ENCODE results near the gene FBXW10.
"Not testable (repeated sequence)": the region's sequence is repeated elsewhere in the genome, so short reads cannot be mapped to it uniquely, and the experiment has no call there.

FBXW10 gene

DNA sequence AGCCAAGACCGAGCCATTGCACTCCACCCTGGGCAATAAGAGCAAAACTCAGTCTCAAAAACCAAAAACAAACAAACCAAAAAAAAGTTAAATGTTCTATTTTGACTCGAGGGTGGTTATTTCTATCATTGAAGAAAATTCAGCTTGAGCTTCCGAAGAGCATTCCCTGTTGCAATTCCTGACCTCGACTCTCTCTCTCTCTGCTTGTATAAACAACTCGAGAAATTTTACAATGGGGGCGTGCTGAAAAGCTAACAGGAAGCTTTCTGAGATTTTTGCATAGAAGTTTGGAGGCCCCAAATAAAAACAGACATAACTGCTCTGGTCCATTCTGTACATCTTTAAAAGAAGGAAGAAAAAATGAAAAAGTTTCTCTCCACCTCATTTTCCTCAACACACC is 3.6 kb downstream of the FBXW10 start:
- not testable (repeated sequence) for DNase-seq (ENCODE audit: low read depth in 1 of 2, low spot score in 1 of 2)

DNA sequence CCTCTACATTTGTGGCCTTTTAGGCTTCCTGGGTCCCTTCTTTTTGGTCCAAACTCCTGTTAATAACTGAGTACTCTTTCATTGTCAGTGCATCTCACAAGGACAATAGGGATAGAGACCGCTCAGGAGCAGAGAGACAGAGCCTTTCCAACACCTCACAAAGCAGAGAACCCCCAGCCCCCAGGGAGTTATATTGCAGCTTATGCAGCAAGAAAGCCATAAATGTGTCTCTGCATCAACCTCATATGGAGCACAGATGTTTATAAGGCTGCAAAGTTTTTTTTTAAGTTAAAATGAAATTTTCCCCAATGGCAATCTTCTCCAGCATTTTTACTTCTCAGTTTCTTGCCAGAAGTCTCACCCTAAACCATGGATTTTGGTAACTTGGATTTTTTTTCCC is 6.4 kb downstream of the FBXW10 start:
- not testable (repeated sequence) for DNase-seq (ENCODE audit: low read depth in 1 of 2, low spot score in 1 of 2)

DNA sequence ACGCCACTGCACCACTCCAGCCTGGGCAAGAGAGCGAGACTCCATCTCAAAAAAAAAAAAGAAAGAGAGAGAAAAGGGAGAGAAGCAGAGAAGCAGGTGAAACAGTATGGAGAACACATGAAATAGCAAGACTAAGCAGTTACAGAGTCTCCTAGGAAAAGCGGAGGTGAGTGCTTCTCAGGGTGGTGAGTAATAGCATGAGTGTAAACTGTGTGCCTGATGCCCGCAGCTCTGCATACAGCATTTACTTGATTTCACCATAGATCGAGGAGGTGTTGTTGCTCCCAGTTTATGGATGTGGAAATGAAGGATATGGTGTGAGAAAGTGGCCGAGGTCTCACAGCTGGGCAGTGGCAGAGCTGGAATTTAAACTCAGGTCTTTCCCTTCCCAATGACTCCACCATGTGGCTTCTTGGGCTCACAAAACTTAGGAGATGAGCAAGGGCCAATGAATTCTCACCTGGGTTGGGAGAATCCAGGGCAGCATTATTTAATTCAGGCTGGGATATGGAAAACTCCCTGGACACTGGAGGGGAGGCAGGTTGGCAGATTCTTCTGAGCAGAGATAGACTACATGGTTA is 10.1 kb downstream of the FBXW10 start:
- DNase-seq (ENCODE audit: low read depth in 1 of 2, low spot score in 1 of 2): not testable (repeated sequence)

DNA sequence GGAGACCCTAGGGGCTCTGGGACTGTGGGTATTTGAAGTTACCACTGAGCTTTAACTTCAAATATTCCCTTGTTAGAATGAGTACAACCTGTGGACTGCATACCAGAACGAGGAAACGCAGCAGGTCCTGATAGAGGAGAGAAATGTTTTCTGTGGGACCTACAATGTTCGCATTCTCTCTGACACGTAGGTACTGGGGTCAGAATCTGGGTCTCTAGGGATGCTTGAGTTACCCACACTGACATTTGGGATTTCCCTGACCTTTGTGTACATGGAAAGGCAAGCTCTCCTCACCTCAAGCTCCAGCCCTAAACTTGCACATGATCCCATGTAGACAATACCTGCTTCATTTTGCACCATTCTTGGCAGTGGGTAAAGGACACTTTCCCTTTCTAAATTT is 12.1 kb downstream of the FBXW10 start:
- not testable (repeated sequence) for DNase-seq (ENCODE audit: low read depth in 1 of 2, low spot score in 1 of 2)

DNA sequence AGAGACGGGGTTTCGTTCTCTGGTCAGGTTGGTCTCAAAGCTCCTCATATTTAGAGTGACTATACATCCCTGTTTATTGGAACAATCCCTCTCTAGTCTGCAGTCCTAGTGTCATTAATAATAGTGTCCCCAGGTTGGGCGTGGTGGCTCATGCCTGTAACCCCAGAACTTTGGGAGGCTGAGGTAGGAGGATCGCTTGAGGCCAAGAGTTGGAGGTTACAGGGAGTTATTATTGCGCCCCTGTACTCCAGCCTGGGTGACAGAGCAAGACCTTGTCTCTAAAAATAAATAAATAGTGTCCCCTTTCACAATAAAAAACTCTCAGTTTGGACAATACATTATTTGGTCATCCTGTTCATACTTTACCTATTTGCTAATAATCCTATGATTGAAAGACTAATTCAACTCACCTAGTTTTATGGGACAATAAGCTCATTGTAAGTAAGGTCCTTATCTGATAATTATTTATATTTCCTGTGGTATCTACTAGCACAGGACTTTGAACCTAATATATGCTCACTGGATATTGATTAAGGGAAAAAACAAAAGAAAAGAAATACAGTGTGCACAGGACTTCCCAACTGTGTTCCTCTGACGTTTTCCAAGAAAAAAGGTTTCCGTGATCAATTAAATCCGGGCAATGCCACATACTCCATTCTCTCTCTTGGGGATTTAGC is 13.7 kb downstream of the FBXW10 start:
- DNase-seq (ENCODE audit: low read depth in 1 of 2, low spot score in 1 of 2): not testable (repeated sequence)

DNA sequence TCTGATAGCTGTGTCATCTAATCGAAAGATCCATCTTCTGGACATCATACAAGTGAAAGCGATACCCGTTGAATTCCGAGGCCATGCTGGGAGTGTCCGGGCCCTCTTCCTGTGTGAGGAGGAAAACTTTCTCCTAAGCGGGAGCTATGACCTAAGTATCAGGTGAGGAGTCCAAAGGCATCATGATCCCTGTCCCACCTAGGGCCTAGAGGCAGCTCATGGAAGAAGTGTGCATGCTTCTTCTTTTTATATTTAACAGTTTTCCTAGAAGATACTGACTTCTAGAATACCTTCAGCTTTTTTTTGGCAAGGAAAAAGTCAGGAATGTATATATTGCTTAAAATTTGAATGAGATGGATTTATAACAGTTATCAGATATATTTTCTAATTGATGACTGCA is 14.5 kb downstream of the FBXW10 start:
- not testable (repeated sequence) for DNase-seq (ENCODE audit: low read depth in 1 of 2, low spot score in 1 of 2)

DNA sequence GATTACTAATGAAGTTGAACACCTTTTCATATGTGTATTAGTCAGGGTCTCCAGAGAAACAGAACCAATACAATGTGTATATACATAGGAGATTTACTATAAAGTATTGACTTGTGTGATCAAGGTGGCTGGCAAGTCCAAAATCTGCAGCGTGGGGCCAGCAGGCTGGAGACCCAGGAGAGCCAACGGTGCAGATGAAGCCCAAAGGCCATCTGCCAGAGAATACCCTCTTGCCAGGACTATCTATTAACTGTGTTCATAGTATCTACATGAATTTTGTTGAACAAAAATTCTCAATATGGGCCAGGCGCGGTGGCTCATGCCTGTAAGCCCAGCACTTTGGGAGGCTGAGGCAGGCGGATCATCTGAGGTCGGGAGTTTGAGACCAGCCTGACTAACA is 16.4 kb downstream of the FBXW10 start:
- DNase-seq (ENCODE audit: low read depth in 1 of 2, low spot score in 1 of 2): not testable (repeated sequence)

DNA sequence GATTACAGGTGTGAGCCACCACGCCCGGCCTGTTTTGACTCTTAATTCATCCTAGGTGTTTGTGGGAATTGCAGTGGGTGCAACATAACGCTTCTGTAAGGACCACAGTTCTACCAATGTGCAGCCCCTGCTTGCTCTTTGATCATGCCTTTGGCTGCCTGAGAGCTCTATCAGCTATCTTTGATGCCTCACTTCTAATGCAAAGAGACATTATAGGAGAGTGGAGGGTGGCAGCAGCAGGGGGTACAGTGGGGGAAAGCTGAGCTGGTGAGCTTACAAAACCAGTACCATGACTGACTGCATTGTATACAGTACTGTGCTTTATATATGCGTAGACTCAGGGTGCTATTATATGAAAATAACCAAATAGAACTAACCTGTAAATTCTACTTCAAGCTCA is 26.7 kb downstream of the FBXW10 start:
- DNase-seq (ENCODE audit: low read depth in 1 of 2, low spot score in 1 of 2): not testable (repeated sequence)

DNA sequence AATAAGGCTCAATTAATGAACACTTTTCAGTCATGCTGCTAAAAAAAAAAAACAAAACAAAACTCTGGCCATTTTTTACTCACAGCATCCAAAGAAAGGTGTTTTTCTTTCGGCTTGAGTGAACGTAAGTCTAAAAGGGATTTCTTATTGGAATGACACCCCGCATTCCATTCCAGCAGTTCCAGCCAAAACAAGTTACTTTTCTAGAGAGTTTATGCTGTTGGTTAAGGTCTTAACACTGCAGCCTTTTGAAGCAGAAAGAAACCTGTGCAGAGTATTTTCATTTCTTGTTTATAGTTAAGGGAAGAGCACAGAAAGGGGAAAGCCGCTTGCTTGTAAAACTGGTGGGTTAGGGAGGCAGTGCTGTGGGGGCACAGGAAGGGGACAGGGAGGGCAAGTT is 27.2 kb downstream of the FBXW10 start:
- not testable (repeated sequence) for DNase-seq (ENCODE audit: low read depth in 1 of 2, low spot score in 1 of 2)

DNA sequence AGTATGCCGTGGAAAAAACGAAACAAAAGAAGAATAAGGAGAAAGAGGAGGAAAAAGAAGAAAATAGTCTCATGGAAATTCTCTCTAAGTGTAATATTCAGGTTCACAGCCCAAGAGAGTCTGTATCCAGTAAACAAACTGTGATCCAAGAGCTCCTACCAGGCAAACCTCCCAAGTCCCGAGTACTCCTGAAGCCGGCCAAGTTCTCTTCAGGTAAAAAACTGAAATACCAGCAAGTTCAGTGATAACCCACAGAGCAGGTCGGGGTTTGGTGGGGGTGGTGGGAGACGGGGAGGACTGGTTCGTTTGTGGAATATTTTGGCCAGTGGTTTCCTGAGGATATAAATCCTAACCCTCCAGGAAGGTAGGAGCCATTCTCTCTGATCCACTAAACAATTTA is 28.6 kb downstream of the FBXW10 start:
- DNase-seq (ENCODE audit: low read depth in 1 of 2, low spot score in 1 of 2): no peak

DNA sequence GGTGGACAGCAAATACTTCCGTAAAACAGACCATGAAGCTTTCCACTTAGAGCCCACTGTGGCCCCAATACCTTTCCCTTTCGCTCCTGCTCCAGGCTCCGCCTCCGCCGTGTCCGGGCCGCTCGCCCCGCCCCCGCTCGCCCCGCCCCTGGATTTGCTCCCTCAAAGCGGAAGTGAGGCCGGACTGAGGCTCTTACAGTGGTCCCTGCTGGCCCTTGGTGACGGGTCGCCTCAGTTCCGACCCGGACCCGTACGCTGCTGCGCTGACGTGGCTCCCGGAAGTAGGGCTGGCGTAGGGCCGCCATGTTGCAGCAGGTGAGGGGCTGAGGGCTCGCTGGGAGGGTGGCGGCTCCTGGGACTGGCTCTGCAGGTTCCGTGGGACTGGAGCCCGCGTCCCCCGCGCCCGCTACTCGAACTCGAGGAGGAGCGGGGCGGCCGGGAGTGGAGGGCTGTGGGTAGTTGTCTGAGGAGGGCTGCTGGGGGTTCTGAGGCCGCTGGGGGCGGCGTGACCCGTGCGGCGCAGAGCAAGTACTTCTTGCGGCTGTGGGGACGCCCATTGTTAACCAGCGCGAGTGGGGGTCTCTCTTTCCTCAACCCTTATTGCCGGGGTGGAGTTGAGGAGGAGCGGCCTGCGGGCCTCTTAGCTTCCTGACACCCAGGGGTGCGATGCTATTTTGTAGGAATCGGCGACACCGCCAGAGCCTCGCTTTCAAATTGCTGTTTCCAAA is 37.3 kb downstream of the FBXW10 start, which contains the start of gene TVP23B:
TVP23B (plus strand) TSS at position 193 of the 728 bp plus-strand sequence; CDS start at position 304, 111 bp downstream.
- DNase-seq (ENCODE audit: low read depth in 1 of 2, low spot score in 1 of 2): peak; percentile 95 to 98

DNA sequence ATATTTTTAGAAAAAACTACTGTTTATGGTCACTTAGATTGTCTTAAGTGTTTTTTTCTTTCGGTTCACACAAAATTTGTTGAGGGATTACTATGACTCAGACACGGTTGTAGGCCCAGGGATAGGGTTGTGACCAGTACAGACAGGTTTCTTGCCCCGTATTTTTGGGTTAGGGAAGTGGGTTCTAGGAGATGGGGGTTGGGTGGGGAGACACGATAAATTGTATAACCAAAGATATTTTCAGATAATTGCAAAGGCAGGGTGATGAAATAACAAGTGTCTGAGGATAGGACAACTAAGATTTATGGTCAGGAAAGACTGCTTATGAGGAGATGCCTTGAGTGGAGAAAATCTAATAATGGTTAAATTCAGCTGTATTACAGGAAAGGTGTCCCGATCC is 38.0 kb downstream of the FBXW10 start:
- not testable (repeated sequence) for DNase-seq (ENCODE audit: low read depth in 1 of 2, low spot score in 1 of 2)

DNA sequence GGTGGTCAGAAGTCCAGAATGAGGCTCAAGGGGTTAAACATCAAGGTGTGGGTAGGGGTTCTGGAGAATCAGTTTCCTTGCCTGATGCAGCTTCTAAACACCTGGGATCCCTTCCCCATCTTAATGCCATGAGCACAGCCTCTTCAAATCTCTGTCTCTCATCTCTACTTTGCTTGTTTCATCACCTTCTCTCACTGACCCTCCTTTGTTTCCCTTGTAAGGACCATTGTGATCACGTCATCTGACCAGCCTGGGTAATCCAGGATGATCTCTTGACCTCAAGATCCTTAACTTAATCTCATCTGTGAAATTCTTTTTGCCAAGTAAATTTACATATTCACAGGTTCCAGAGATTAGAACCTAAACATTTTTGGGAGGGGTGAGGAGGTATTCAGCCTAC is 42.1 kb downstream of the FBXW10 start:
- DNase-seq (ENCODE audit: low read depth in 1 of 2, low spot score in 1 of 2): not testable (repeated sequence)

DNA sequence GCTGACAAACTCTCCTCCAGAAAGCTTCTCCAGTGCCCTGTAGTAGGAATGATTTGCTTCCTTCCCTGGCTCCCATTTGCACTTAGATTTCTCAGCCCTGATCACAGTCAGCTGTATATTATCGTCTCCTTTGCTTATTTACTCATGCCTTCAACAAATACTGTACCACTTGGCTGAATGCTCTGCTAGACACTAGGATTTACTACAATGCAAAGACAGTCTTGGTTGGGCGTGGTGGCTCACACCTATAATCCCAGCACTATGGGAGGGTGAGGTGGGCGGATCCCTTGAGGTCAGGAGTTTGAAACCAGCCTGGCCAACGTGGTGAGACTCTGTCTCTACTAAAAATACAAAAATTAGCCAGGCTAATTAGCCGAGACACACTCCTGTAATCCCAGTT is 43.0 kb downstream of the FBXW10 start:
- DNase-seq (ENCODE audit: low read depth in 1 of 2, low spot score in 1 of 2): not testable (repeated sequence)

DNA sequence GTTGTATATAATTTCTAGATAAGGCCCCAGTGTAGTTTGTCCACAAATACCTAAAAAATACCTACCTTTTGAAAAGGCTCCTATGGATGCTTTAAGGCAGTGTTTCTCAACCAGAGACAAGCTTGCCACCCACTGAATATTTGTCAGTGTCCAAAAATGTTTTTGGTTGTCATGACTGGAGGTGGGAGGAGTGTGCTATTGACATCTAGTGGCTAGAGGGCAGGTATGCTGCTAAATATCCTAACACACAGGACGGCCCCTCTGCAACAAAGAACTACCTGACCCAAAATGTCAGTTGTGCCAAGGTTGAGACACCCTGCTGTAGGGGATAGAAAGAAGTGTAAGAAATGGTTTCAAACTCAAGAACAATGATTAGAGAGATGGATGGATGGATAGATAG is 47.5 kb downstream of the FBXW10 start:
- not testable (repeated sequence) for DNase-seq (ENCODE audit: low read depth in 1 of 2, low spot score in 1 of 2)

DNA sequence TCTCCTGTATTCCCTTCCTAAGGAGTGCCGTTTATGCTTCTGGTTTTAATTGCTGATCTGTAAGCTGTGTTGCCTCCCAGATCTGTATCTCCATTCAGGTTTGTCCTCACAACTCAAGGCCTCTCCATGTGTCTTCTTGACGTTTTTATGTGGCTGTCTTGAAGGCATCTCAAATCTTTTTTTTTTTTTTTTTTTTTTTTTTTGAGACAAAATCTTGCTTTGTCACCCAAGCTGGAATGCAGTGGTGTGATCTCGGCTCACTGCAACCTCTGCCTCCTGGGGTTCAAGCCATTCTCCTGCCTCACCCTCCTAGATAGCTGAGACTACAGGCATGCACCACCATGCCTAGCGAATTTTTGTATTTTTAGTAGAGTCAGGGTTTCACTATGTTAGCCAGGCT is 51.0 kb downstream of the FBXW10 start:
- not testable (repeated sequence) for DNase-seq (ENCODE audit: low read depth in 1 of 2, low spot score in 1 of 2)

DNA sequence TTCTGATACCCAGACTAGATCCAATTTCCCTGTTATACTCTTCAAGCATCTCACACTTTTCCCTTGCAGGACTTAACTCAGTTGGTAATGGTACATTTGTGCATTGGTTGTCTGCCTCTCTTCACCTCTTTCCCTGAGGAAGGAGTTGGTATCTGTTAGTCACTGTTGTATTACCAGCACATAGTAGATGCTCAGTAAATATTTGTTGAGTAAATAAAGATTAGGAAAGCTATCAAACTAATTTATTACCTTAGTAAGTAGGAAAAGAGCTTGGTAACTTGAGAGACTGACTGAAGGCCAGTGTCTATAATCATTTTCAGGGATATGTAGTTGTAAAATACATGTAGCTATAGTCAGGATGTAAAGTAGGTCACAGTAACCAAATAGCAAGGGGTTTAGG is 53.0 kb downstream of the FBXW10 start:
- DNase-seq (ENCODE audit: low read depth in 1 of 2, low spot score in 1 of 2): not testable (repeated sequence)

DNA sequence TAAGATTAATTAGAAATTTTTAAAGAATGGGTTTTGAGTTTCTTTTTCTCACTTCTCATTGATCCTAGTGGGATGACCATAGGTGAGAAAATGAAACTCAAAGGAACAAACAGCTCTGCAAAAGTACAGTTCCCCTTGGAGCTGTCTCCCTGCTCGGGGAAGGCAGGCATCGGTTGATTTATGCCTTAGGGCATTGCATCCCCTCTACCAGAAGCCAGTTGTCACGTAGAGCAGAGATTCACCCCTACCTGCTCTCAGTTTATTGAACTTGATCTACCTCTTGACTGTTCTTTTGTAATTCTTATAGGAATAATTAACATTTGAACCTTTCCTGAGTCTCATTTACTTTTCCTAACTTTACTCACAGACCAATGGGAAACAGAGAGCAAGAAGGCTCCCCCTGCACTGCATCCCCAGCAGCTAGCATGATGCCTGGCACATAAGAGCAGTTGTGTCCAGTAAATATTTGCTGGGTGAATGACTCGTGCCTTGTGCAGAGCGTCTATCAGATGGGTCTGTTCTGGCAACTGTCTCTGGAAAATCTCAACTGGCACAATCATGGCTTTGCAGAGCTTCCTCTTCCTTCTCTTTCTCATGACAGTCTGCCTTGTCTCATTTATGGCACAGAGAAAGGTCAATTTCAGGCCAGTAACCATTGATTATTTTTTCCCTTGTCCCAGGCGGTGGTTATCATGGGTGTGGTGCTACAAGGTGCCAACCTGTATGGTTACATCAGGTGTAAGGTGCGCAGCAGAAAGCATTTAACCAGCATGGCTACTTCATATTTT is 59.8 kb downstream of the FBXW10 start:
- DNase-seq (ENCODE audit: low read depth in 1 of 2, low spot score in 1 of 2): not testable (repeated sequence)

DNA sequence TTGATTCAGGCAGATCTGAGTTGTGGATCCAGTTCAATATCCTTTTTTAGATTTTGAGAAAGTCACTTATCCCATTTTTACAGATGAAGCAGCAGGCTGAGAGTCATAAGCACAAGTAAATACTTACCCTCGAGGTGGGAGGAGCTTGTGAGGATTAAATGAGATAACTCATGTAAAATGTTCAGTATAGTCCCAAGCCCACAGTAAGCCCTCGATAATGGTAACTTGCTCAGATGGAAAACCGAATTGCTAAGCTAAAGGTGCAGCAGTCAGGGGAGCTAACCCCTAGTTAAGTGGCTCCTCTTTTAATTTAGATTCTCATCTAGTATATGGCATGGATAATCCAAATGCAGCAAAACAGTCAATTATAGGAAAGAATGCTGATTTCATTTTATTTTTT is 72.1 kb downstream of the FBXW10 start:
- not testable (repeated sequence) for DNase-seq (ENCODE audit: low read depth in 1 of 2, low spot score in 1 of 2)

DNA sequence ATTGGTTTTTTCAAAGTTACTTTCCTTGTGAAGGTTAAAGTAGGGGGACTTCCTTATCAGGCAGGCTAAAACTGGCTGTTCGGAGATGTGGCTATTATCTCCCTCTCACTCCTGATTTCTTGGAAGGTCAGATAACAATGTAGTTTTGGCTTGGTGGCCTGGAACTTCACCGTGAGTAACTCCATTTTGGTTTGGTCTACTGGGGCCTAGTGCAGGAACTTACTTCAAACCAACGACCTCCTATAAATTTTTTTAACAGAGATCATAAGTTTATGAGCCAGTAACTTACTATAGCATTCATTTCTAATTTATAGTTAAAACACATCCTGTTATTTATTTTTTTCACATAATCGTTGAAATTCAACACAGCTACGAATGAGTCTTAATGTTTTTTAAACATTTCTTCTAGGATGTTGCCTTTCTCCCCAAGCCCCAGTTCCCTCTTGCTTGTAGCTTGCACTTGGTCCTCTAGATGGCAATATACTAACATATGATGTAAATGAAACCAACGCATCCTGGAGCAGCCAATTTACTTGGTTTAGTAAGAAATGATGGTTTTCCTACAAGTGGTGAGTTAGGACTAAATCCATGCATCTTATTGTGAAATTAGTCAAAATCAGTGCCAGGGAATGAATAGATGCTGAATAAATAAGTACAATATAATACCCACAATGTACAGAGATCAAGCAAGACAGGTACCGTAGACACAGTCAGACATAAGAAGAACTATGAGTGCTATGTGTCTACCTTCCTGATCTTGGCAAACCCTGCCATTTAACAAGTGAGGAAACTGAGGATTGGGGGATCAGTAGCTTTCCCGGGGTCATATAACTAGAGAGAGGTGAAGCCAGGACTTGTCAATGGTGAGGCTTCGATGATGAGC is 72.9 kb downstream of the FBXW10 start:
- peak in 1 of 2 donors; percentile 49 for DNase-seq (ENCODE audit: low read depth in 1 of 2, low spot score in 1 of 2)

Data from activated CD4-positive, alpha-beta T cell treated with anti-CD3 and anti-CD28 coated beads, Interleukin-2, amount 50 U/mL, for 24 hours (primary cell).